ENCODE measurements around the gene SUN1. TPM values are rescaled to one million over a fixed set of nuclear protein-coding genes. Genes with fewer than 3 reads are reported as not detected.

SUN1 gene
- total and polyA plus RNA-seq, 9 of the 15 experiments (the other 6 are each of a cell fraction or from before 2014, with no cell fraction given) = 36.8 to 132 (median 62.3) TPM

GRCh38 chr7:851204-851603 is 18.9 kb downstream of the SUN1 start:
- no TSS peak for BruUV-seq (replicated peaks)
- FAIRE-seq = no peak
- Histone ChIP-seq H3K9ac (ENCODE audit: insufficient read depth in 1 of 2, low read depth in 2 of 2, low read length in 2 of 2) (no peak overlapping the region), H2AFZ (ENCODE audit: low read depth, low read length) (no peak overlapping the region), H3K9me1 (ENCODE audit: control insufficient read depth, insufficient read depth, low read length) (no peaks in the 10 kb centered on the region), H3K27ac (ENCODE audit: extremely low read depth, low read depth, low read length) (no peak overlapping the region), H3K4me2 (ENCODE audit: insufficient read depth, low read length) (no peak overlapping the region), H3K9me3 (replicated peaks; ENCODE audit: control insufficient read depth, insufficient read depth, low read depth, low read length) (no peaks in the 10 kb centered on the region; the same call in 1 of the 2 replicates), H3K4me3 (no peak overlapping the region), H3K36me3 (ENCODE audit: control insufficient read depth, insufficient read depth, low read length) (peaks cover 76% of the 10 kb centered on the region), H3K27me3 (ENCODE audit: control insufficient read depth in 2 of 2, insufficient read depth in 2 of 2, low read length in 2 of 2) (no peaks in the 10 kb centered on the region), H3K79me2 (ENCODE audit: control insufficient read depth, insufficient read depth, low read length) (no peaks in the 10 kb centered on the region), H4K20me1 (replicated peaks; ENCODE audit: control insufficient read depth, insufficient read depth, low read length) (no peaks in the 10 kb centered on the region), H3K4me1 (replicated peaks in 1 of 2; ENCODE audit: control insufficient read depth in 2 of 2, insufficient read depth in 2 of 2, low read length in 2 of 2) (peaks cover 0 to 5% of the 10 kb centered on the region in 2 experiments; a peak in 1 of 5 replicates)
- intact Hi-C loops (cut with micrococcal nuclease) (no loop called here), in situ Hi-C loops (cut with MboI) (no loop called here)
- WGBS (ENCODE audit: insufficient coverage, low coverage, missing lambda C conversion rate) = 86% methylated on average over 13 of the region's 14 CpGs
- ChIA-PET POLR2A (interaction anchor here (0.6 to 1.7 kb wide), 2 partner anchors 11 to 56 kb away, joined by 3 to 4 read pairs; no protein-coding TSS in a partner anchor), CTCF (ENCODE audit: low intra/inter-chr PET ratio) (no interaction called here)
- no peak for ATAC-seq
- no peak for DNase-seq (ENCODE audit: extremely low read depth in 1 of 4, low spot score in 3 of 4)
- TF ChIP-seq XRCC3 (IDR thresholded peaks at IDR 0.05) (no peak), GATAD2B (IDR thresholded peaks at IDR 0.05; ENCODE audit: borderline replicate concordance) (no peak), ZHX1 (conservative IDR thresholded peaks at IDR 0.05; ENCODE audit: low read length) (no peak), HDAC3 (IDR thresholded peaks at IDR 0.05; ENCODE audit: borderline replicate concordance, partially characterized antibody) (no peak), ZNF431 (CRISPR knock-in tag; IDR thresholded peaks at IDR 0.05) (no peak)
- TF ChIP-seq, protein P1, sequence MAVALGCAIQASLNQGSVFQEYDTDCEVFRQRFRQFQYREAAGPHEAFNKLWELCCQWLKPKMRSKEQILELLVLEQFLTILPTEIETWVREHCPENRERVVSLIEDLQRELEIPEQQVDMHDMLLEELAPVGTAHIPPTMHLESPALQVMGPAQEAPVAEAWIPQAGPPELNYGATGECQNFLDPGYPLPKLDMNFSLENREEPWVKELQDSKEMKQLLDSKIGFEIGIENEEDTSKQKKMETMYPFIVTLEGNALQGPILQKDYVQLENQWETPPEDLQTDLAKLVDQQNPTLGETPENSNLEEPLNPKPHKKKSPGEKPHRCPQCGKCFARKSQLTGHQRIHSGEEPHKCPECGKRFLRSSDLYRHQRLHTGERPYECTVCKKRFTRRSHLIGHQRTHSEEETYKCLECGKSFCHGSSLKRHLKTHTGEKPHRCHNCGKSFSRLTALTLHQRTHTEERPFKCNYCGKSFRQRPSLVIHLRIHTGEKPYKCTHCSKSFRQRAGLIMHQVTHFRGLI (CRISPR knock-in tag; IDR thresholded peaks at IDR 0.05) = no peak
- TF ChIP-seq, protein P2, sequence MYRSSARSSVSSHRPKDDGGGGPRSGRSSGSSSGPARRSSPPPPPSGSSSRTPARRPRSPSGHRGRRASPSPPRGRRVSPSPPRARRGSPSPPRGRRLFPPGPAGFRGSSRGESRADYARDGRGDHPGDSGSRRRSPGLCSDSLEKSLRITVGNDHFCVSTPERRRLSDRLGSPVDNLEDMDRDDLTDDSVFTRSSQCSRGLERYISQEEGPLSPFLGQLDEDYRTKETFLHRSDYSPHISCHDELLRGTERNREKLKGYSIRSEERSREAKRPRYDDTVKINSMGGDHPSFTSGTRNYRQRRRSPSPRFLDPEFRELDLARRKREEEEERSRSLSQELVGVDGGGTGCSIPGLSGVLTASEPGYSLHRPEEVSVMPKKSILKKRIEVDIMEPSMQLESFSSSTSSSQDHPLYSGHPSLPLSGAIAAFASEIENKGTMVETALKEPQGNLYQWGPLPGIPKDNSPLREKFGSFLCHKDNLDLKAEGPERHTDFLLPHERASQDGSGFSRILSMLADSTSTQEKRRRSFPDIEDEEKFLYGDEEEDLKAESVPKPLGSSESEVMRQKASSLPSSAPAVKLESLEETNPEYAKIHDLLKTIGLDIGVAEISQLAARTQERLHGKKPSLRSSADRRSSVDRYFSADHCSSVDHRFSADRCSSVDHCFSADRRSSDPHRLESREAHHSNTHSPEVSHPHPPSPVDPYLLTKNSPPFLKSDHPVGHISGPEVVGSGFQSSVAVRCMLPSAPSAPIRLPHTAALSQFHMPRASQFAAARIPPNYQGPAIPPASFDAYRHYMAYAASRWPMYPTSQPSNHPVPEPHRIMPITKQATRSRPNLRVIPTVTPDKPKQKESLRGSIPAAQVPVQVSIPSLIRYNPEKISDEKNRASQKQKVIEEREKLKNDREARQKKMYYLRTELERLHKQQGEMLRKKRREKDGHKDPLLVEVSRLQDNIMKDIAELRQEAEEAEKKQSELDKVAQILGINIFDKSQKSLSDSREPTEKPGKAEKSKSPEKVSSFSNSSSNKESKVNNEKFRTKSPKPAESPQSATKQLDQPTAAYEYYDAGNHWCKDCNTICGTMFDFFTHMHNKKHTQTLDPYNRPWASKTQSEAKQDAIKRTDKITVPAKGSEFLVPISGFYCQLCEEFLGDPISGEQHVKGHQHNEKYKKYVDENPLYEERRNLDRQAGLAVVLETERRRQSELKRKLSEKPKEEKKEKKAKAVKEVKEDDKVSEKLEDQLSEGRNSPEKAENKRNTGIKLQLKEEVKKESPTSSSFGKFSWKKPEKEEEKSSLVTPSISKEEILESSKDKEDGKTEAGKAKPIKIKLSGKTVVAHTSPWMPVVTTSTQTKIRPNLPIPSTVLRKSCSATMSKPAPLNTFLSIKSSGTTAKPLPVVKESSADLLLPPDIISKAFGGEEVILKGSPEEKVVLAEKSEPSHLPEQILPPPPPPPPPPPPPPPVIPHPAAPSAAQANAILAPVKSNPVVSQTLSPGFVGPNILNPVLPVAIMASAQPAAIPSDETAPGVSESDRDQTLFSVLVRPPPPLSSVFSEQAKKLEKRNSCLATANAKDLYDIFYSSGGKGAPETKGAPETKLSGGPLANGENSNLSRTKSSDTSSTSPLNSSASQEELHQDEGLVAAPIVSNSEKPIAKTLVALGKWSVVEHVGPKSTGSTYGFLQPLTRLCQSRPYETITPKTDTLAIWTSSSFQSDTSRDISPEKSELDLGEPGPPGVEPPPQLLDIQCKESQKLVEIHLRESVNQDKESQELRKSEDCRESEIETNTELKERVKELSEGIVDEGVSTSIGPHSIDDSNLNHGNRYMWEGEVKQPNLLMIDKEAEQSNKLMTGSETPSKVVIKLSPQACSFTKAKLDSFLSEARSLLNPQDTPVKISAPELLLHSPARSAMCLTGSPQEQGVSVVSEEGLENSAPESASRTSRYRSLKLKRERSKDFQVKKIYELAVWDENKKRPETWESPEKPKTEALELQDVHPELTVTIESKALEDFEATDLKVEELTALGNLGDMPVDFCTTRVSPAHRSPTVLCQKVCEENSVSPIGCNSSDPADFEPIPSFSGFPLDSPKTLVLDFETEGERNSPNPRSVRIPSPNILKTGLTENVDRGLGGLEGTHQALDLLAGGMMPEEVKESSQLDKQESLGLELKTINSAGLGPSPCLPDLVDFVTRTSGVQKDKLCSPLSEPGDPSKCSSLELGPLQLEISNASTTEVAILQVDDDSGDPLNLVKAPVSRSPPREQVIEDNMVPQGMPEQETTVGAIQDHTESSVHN (IDR thresholded peaks at IDR 0.05; ENCODE audit: borderline replicate concordance in 1 of 2, low read depth in 1 of 2) = no peak
